COR-L47 (cell line): ENCODE results near the gene OVAAL.
"Not testable (repeated sequence)": the region's sequence is repeated elsewhere in the genome, so short reads cannot be mapped to it uniquely, and the experiment has no call there.

ENCODE experiments used
- DNase-seq: peaks from one replicate; lab custom pipeline; 2025; lab: John Stamatoyannopoulos, UW

Gene OVAAL

DNA sequence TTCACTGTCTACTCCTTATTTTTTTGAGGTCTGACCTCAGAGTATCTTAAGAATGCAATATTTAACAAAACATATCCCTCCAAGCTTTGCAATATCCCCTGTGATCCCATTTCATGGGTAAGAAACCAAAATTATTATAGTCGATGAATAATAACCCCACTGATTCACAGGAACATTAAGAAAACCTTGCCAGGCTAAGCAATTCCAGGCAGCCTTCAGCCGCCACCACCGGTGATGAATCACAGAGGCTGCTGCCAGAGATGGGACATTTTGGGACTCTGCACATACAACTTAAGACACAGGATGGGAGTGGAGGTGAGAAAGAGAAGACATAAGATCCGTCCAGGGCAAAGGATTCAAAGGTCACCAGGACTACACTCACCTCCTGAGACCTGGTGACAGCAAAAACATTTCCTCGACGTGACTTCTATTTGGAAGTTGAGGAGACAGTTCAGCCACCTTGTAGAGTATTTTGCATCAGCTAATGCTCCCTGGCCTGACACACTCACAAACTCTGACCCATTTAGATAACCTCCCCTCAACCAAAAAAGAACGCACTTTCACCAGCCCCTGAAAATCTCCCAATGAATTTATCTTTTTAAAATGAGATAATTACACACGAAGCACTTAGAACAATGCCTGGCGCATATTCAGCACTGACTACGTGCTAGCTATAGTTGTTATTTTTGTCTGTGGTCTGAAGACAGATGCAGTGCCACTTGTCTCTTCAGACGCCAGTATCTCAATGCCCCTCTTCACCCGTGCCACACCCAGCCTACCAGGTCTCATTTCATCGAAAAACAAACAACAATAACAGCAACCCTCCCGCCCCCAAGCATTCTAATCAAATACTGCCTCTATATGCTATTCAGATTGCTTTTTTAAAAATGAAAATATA is 17.8 kb upstream of the OVAAL start:
- DNase-seq = no peak

GRCh38 chr1:180542113-180542837 is 16.5 kb upstream of the OVAAL start:
- no peak for DNase-seq

DNA sequence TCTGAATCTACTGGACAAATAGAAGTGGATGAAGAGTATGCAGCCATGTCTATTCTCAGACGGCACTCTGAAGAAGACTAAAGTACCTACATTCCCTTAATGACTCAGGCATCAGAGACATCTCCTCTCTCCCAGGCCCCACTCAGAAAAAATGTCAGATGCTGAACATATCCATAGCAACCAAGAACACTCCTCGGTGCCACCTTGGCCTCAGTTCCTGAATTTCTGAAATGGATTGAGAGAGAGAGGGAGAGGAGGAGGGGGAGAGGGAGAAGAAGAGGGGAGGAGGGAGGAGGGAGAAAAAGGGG is 16.0 kb upstream of the OVAAL start:
- no peak for DNase-seq

DNA sequence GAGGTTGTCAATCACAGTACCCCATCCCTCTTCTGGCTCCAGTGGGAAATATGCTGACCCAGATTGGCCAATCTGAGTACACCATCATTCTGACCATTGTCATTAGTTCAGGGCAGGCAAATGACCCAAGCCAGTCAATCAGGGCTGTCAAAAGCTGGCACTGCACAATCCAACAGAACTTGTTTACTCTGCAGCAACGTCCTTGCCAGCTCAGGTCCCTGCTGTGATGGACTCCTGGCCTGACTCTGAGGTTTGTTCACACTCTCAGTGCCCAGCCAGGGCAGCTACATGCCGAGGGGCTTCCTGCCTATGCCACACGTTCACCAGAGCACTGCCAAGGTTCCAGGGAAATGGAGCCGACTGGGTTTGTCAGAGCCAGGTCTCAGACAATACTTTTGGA is 14.7 kb upstream of the OVAAL start:
- no peak for DNase-seq

DNA sequence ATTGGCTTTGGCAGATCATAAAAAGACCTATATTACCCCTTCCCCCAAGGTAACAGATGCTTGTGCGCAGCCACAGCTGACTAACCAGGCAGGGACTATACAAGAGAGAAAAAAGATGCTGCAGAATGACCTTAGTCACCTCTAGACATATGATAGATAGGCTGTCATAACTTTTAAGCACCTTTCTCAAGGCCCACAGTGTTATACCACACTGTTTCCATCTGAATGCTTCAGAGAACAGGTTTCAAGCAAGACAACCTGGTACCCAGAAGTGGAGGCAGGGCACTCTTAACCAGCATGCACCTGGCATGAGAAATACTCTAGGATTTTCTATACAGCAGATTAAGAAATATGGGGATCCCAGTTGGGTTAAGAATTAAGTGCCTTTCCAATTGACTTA is 12.8 kb upstream of the OVAAL start:
- no peak for DNase-seq

GRCh38 chr1:180548686-180549317 is 10.0 kb upstream of the OVAAL start:
- peak; percentile 52 for DNase-seq

GRCh38 chr1:180549770-180550169 is 9.0 kb upstream of the OVAAL start:
- DNase-seq = not testable (repeated sequence)

- no peak for DNase-seq
Observed at GRCh38 chr1:180550241-180550640, 8.5 kb upstream of the OVAAL start.

GRCh38 chr1:180551997-180552396 is 6.8 kb upstream of the OVAAL start:
- DNase-seq = no peak

GRCh38 chr1:180553046-180553445 is 5.7 kb upstream of the OVAAL start:
- not testable (repeated sequence) for DNase-seq

GRCh38 chr1:180555411-180555810 is 3.4 kb upstream of the OVAAL start:
- DNase-seq = no peak

DNA sequence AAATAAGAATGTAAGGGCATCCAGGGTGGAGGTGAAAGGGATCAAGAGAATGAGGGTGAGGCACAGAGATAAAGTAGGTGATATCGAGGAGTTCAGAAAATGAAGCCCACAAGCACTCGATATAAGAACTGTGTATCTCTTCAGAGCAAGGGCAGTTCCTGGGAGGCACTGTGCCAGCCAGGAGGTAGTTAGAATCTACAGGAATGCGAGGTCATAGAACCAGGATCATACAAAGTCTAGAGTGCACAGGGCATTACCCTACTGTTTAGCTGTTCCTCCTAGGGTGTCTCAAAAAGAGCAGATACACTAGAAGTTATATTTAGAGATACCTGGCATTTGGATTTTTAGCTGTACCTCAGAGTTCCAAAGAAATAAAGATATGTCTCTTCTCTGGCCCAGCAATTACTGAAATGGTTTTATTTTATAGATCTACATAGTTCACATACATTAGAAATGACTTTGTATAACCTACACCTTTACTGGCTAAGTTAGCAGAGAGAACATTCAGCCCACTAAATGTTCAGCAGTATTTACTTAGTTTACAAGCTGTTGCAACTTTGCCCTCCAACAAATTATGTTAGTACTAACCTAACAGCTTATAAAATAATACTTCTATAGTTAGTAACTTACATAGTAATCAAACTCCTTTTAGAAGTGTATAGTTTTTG is 1.6 kb downstream of the OVAAL start:
- no peak for DNase-seq

DNA sequence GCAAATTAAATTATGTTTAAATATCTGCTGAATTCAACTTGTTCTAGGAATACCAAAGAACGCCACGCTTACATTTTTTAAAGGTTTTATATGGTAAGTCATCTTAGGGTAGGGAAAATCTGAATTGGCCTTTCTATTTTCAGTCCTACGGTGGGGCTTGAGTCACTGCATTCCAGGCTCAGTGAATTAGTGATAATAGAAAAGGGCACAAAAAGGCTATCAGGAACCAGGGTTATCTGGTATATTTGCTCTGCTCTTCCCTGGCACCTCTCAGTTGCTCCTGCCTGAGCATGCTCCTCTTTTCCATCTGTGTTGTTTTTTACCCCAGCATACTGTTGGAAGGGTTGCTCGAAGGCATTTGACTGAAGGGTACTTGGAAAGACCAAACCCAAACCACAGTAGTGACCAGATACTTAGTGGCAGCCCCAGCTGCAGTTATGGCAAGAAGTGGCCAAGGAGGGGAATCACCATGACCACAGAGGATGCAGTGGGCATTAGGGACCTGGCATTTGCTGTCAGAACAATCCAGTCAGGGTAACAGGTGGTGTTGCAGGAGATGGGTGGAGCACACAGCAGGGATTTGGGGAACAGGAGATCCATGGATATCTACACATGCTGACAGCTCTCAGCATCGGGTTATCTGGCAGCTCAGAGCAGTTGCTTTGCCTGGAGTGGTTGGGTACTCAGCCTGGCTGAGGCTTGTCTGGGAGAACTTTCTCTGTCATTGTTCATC is 2.3 kb downstream of the OVAAL start:
- DNase-seq = no peak

DNA sequence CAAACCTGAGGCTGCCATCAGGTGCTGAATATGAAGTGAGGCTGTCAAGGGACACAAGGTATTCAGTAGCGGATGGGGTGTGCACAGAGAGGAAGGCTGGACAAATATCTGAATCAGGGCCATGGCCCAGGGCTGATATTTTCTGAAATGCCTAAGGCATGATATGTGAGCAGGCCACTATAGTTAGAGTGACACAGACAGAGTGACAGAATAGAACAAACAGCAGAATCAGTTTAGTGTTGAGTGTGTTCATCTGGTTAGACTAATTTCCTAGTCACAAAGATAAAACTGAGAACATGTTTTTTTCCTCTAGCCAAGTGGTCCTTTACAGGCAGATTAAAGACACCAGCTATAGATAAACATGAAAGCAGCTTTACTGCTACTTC is 3.9 kb downstream of the OVAAL start:
- no peak for DNase-seq

DNA sequence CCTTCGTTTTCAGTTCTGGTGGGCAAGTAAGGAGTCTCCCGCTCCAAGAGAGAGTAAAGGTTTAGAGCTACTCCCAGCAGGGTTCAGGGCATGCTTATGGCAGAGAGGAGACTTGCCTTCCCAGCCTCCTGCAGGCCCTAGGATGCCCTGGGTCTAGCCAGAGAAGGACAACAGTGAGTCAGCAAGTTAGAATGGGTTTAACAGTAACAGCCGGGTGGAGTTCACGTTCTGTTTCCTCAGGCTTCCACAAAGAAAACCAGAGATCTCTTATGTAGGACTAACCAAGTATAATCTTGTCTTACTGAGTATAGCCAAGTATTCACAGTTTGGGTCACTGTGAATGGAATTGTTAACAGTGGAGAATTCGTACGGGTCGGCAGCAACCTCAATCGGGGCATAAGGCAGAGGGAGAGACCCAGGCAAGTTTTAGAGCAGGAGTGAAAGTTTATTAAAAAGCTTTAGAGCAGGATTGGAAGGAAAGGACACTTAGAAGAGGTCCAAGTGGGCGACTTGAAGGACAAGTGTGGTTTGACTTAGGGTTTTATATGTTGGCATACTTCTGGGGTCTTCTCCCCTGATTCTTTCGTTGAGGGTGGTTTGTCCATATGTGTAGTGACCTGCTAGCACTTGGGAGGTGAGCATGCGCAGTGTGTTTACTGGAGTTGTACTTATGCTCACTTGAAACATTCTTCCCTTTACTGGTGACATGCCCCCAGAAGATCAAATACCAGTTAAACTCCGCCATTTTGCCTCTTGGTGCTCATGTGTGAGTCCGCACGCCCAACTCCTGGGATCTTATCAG is 4.5 kb downstream of the OVAAL start:
- no peak for DNase-seq

- DNase-seq = no peak
Observed at GRCh38 chr1:180565121-180565871, 6.5 kb downstream of the OVAAL start.

DNA sequence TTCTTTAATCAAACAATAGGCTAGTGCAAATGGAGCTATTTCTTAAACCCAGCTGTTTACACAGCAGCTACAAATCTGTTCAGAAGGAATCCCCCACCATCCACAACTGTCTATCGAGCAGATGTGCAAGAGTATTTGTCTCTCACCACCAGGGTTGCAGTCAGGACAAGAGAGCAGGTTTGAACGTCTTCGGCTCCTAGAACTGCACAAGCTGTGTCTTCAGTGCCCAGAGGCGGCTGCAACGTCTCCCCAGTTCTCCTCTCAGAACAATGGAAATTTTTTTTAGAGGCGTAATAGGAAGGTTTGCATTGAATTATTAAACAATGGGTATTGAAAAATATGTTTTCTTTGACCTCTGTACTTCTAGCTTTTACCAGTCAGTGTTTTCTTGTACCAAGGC is 7.3 kb downstream of the OVAAL start:
- no peak for DNase-seq

GRCh38 chr1:180566495-180566894 is 7.7 kb downstream of the OVAAL start:
- DNase-seq = no peak

DNA sequence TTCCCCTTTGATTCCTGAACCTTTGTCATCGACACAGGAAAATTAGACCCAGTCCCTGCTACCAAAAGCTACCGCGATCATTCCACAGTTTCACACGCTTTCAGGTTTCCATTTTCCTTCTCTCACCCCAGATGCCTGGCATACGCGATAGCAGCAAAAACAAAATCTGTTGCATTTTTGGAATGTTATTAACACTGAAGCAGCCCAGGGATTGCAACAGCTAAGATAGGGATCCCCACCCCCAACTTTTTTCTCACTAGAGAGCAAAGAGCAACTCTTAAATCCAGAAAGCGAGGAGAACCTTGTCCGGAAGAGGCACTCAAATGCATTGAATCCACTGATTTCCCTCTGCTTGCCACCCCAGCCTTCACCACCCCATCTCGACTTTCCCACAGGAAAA is 8.9 kb downstream of the OVAAL start:
- DNase-seq = no peak

DNA sequence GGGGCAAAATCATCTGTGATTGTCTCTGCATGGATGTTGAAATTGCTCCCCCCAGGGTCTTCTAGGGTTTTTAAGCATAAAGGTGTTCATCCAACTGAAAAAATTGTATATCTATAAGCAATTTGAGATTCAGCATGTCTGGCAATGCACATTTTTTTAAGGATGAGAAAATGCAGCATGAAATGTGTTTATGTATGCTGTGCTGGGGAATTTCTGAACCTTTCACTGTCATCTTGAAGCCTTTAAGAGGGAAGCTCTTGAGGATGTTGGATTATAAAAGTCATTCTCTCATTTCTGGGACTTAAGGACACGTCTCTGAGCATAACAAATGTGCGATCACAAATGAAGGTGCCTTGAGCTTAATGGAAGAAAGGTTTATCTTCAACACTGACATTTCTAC is 9.4 kb downstream of the OVAAL start:
- no peak for DNase-seq
